B cell (primary cell): Measurements from ENCODE around the gene SUSD3. TPM values are rescaled to one million over a fixed set of nuclear protein-coding genes. Genes with fewer than 3 reads are reported as not detected.

Experiments
- ATAC-seq: fragments of 200-7000 bp; cut with Tn5 transposase; one replicate; pipeline ENCODE4 v1.10.0; 2021; ENCODE audit warnings: low read depth, mild to moderate bottlenecking, moderate number of reproducible peaks, moderate library complexity
- CTCF ChIA-PET: fragments of 350-600 bp; sonication (Branson Sonifier 250); formaldehyde crosslinking; loops from one replicate; lab custom pipeline; 2021; ENCODE audit warnings: antibody characterized with exemption, inconsistent platforms; lab: Charles Lee
- POLR2A ChIA-PET: fragments of 350-600 bp; sonication (Branson Sonifier 250); formaldehyde crosslinking; loops from one replicate; lab custom pipeline; 2021; ENCODE audit warnings: antibody characterized with exemption; lab: Charles Lee
- DNase-seq: peaks from one replicate; pipeline ENCODE4 v3.0.0; 2013
- H2AFZ ChIP-seq: 2 replicates; pipeline ENCODE4 v1.6.1; 2012; ENCODE audit warnings: mild to moderate bottlenecking, low read depth, low read length; ENCODE audit not compliant: insufficient read depth, poor library complexity, severe bottlenecking
- H3K27ac ChIP-seq, 2 donors: 1 replicate in 1 of 2; 2 replicates in 1 of 2; pipeline ENCODE4 v1.5.1; 2012 to 2013; ENCODE audit warnings: low read length in 2 of 2, mild to moderate bottlenecking in 2 of 2, moderate library complexity in 1 of 2
- H3K27me3 ChIP-seq, 4 experiments: fragments of 200-600 bp in 1 of 4; sonication (generic) in 1 of 4; replicated peaks in 1 of 4; 1 replicate in 2 of 4; 2 replicates in 2 of 4; pipeline versions ENCODE4 v1.6.1 to v1.7.0; 2013 to 2016; ENCODE audit warnings: low read length in 3 of 4, mild to moderate bottlenecking in 2 of 4, mixed read lengths in 1 of 4, moderate library complexity in 1 of 4; ENCODE audit not compliant: insufficient read depth in 4 of 4, control insufficient read depth in 3 of 4; ENCODE audit errors: control extremely low read depth in 1 of 4
- H3K36me3 ChIP-seq, 2 experiments: replicated peaks in 1 of 2; 1 replicate in 1 of 2; 2 replicates in 1 of 2; pipeline versions ENCODE4 v1.6.1 to v1.7.1; 2013; ENCODE audit warnings: low read length in 1 of 2; ENCODE audit not compliant: insufficient read depth in 2 of 2, control insufficient read depth in 1 of 2; ENCODE audit errors: control extremely low read depth in 1 of 2, extremely low read depth in 1 of 2
- H3K4me1 ChIP-seq, 2 donors: fragments of 200-600 bp in 1 of 2; sonication (generic) in 1 of 2; 1 replicate in 1 of 2; 2 replicates in 1 of 2; pipeline versions ENCODE4 v1.5.1 to v1.6.1; 2013 to 2017; ENCODE audit warnings: low read length in 2 of 2; ENCODE audit not compliant: control insufficient read depth in 2 of 2, insufficient read depth in 2 of 2
- H3K4me2 ChIP-seq: replicated peaks from 2 replicates; pipeline ENCODE3; 2012; ENCODE audit warnings: mild to moderate bottlenecking, low read depth, low read length; ENCODE audit not compliant: poor library complexity, severe bottlenecking
- H3K4me3 ChIP-seq, 5 experiments: fragments of 200-600 bp in 1 of 5; sonication (generic) in 1 of 5; 1 replicate in 3 of 5; 2 replicates in 2 of 5; pipeline versions ENCODE4 v1.5.1 to v1.7.0; 2011 to 2016; ENCODE audit warnings: low read length in 4 of 5, mild to moderate bottlenecking in 4 of 5, low read depth in 2 of 5, control low read depth in 1 of 5, moderate library complexity in 1 of 5; ENCODE audit not compliant: insufficient read depth in 1 of 5; ENCODE audit errors: control extremely low read depth in 1 of 5, extremely low read depth in 1 of 5
- H3K79me2 ChIP-seq: fragments of 200-600 bp; sonication (generic); one replicate; pipeline ENCODE4 v1.6.0; 2016; ENCODE audit warnings: low read length; ENCODE audit not compliant: control insufficient read depth, insufficient read depth
- H3K9ac ChIP-seq: fragments of 200-600 bp; sonication (generic); 2 replicates; pipeline ENCODE4 v1.6.1; 2017; ENCODE audit warnings: mild to moderate bottlenecking, low read length, moderate library complexity
- H3K9me3 ChIP-seq, 3 donors: one replicate each; pipeline versions ENCODE4 v1.6.1 to v1.7.1; 2013; ENCODE audit warnings: low read length in 2 of 3; ENCODE audit not compliant: control insufficient read depth in 2 of 3, insufficient read depth in 1 of 3; ENCODE audit errors: control extremely low read depth in 1 of 3
- H4K20me1 ChIP-seq: 2 replicates; pipeline ENCODE4 v1.6.0; 2012; ENCODE audit warnings: mild to moderate bottlenecking, low read length; ENCODE audit not compliant: insufficient read depth, control insufficient read depth, poor library complexity, severe bottlenecking
- H3K27ac Mint-ChIP-seq: one replicate; pipeline ENCODE4 v1.8.0; 2021; ENCODE audit warnings: mixed read lengths
- H3K27me3 Mint-ChIP-seq: one replicate; pipeline ENCODE4 v1.8.0; 2021; ENCODE audit warnings: mixed read lengths
- H3K4me1 Mint-ChIP-seq: one replicate; pipeline ENCODE4 v1.8.0; 2021; ENCODE audit warnings: mixed read lengths
- H3K4me3 Mint-ChIP-seq: one replicate; pipeline ENCODE4 v1.8.0; 2021; ENCODE audit warnings: mixed read lengths
- H3K9me3 Mint-ChIP-seq: one replicate; pipeline ENCODE4 v1.8.0; 2022; ENCODE audit warnings: mixed read lengths; ENCODE audit not compliant: insufficient read depth
- CTCF ChIP-seq: fragments of 200-600 bp; IDR thresholded peaks from one replicate; pipeline ENCODE4 v1.8.0; 2022; ENCODE audit warnings: antibody characterized with exemption, mild to moderate bottlenecking
- EZH2 ChIP-seq: IDR thresholded peaks from 2 replicates; pipeline ENCODE4 v1.6.1; 2012; ENCODE audit warnings: borderline replicate concordance, low read depth, mild to moderate bottlenecking, moderate library complexity, low read length; ENCODE audit not compliant: insufficient read depth, poor library complexity, severe bottlenecking
- WGBS: methylation state at CpG from one replicate; pipeline ENCODE4 v1.1.5; 2013; ENCODE audit warnings: missing lambda C conversion rate; ENCODE audit not compliant: insufficient coverage; 5-methylcytosine and 5-hydroxymethylcytosine counted together
- intact Hi-C: fragments of 100-400 bp; cut with micrococcal nuclease; formaldehyde crosslinking; loops from one replicate; pipeline ENCODE4 v1.10.0; 2022
- polyA plus RNA-seq: library from polyadenylated mRNA; depleted of rRNA; stranded (reverse); fragments of >200 nt; gene quantifications from 2 replicates; pipeline ENCODE4 v1.2.3, GENCODE V29; 2012
- total RNA-seq, 2 donors: library from RNA; stranded (reverse); fragments of 120-200 nt in 1 of 2; gene quantifications; 1 replicate in 1 of 2; 2 replicates in 1 of 2; pipeline versions ENCODE4 v1.2.3 to v1.2.4, GENCODE V29; 2013 to 2022

Gene SUSD3
- total and polyA plus RNA-seq, 2 donors (not counting 1 experiment from before 2014, with no cell fraction given), result 41.0 to 85.0 TPM

- ATAC-seq, result no peak
Measured at GRCh38 chr9:93117924-93118862, 59.7 kb downstream of the SUSD3 start.

More at GRCh38 chr9:93117924-93118862, 59.7 kb downstream of the SUSD3 start:
- no peaks in the 10 kb centered on the region for H3K27me3 Mint-ChIP-seq
- H3K36me3 ChIP-seq, result peaks cover 0 to 8% of the 10 kb centered on the region in 2 experiments
- ChIA-PET POLR2A (no interaction called here), CTCF (interaction anchor here (0.5 to 4.9 kb wide), 5 partner anchors 9 to 187 kb away, joined by 4 to 53 read pairs (median 6); partner anchors contain the start of gene NINJ1)
- no peaks in the 10 kb centered on the region for H3K79me2 ChIP-seq
- no peak overlapping the region for H3K27ac ChIP-seq
- no peak overlapping the region for H3K4me2 ChIP-seq
- peaks cover 13 to 20% of the 10 kb centered on the region in 2 donors for H3K4me1 ChIP-seq
- WGBS, result 92% methylated on average over 8 of the region's 12 CpGs
- H3K9me3 Mint-ChIP-seq, result no peaks in the 10 kb centered on the region
- DNase-seq, result peak; percentile 20
- no peak overlapping the region for H2AFZ ChIP-seq
- no peaks in the 10 kb centered on the region for H4K20me1 ChIP-seq
- H3K27ac Mint-ChIP-seq, result no peak overlapping the region
- peaks cover 19% of the 10 kb centered on the region for H3K4me1 Mint-ChIP-seq
- no peaks in the 10 kb centered on the region for H3K27me3 ChIP-seq
- no peak overlapping the region for H3K4me3 ChIP-seq
- TF ChIP-seq EZH2, result no peak
- no peak for TF ChIP-seq CTCF
- H3K4me3 Mint-ChIP-seq, result no peak overlapping the region
- intact Hi-C loops, result no loop called here
- no peaks in the 10 kb centered on the region for H3K9me3 ChIP-seq
- H3K9ac ChIP-seq, result no peak overlapping the region
